A549 (cell line): Measurements from ENCODE around the gene CCDC18.

Experiments
- EHMT2 ChIP-seq: fragments of 200-600 bp; sonication (generic); IDR thresholded peaks from 2 replicates; pipeline ENCODE4 v1.6.1; 2016; ENCODE audit warnings: antibody characterized with exemption, low read depth, mild to moderate bottlenecking, moderate library complexity
- EP300 ChIP-seq, 2 experiments: fragments of >200 bp; sonication (Bioruptor Twin); formaldehyde crosslinking; IDR thresholded peaks; 2 replicates in 1 of 2; 3 replicates in 1 of 2; pipeline ENCODE4 v1.6.1; 2016 to 2017
- HEYL ChIP-seq: fragments of 250-450 bp; sonication (Bioruptor Pico); IDR thresholded peaks from 2 replicates; pipeline ENCODE4 v1.8.0; 2021; ENCODE audit warnings: mild to moderate bottlenecking, moderate library complexity
- POLR2A ChIP-seq: IDR thresholded peaks from 2 replicates; pipeline ENCODE4 v1.6.1; 2012; ENCODE audit warnings: mild to moderate bottlenecking, low read length
- RFX5 ChIP-seq: fragments of 450-650 bp; IDR thresholded peaks from 2 replicates; pipeline ENCODE4 v1.7.1; 2014; ENCODE audit warnings: antibody characterized with exemption, mild to moderate bottlenecking, moderate library complexity
- ZFP36 ChIP-seq: fragments of 450-650 bp; IDR thresholded peaks from 2 replicates; pipeline ENCODE4 v1.6.1; 2014; ENCODE audit warnings: borderline replicate concordance; ENCODE audit not compliant: partially characterized antibody
- TF ChIP-seq, protein P1 (sequence below): fragments of >200 bp; sonication (Bioruptor Twin); formaldehyde crosslinking; IDR thresholded peaks from 3 replicates; pipeline ENCODE4 v1.5.1; 2016

DNA sequence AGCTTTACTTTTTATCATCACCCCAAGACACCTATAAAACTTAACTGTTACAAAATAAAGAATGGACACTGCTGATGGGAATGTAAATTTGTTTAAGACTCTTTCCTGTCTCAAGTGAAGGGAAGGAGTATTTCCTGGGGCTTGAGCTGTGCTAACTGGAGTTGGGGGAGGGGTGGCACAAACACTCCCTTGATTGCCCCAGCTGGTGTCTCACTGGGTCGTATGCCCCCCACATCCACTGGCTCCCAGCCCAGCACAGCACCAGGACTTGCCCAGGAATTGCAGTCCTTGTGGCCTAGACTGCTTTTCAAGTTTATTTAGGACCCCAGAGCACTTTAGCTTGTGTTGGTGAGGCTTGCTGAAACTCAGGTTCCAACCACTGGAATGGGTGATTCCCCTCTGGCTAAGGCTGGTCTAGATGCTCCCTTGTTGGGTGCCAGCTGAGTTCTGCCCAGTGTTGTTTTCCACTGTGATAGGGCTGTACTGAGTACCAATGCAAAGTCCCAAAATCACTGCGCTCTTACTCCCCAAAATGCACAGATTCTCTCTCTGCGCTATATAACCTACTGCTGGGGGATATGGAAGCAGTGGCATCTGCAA is 116.1 kb downstream of the CCDC18 start:
- TF ChIP-seq, protein P1, sequence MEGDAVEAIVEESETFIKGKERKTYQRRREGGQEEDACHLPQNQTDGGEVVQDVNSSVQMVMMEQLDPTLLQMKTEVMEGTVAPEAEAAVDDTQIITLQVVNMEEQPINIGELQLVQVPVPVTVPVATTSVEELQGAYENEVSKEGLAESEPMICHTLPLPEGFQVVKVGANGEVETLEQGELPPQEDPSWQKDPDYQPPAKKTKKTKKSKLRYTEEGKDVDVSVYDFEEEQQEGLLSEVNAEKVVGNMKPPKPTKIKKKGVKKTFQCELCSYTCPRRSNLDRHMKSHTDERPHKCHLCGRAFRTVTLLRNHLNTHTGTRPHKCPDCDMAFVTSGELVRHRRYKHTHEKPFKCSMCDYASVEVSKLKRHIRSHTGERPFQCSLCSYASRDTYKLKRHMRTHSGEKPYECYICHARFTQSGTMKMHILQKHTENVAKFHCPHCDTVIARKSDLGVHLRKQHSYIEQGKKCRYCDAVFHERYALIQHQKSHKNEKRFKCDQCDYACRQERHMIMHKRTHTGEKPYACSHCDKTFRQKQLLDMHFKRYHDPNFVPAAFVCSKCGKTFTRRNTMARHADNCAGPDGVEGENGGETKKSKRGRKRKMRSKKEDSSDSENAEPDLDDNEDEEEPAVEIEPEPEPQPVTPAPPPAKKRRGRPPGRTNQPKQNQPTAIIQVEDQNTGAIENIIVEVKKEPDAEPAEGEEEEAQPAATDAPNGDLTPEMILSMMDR = no peak
- TF ChIP-seq ZFP36 (no peak), RFX5 (no peak), EP300 (IDR thresholded peaks at IDR 0.05) (no peak), POLR2A (no peak), EHMT2 (no peak), HEYL (no peak)
